GM12891 (cell line): ENCODE measurements around the gene ATXN7.

Source experiments
- DNase-seq: peaks from one replicate; pipeline ENCODE4 v3.0.0; 2011; ENCODE audit warnings: low spot score; ENCODE audit not compliant: insufficient read length
- FAIRE-seq: peaks from 2 replicates; lab custom pipeline; 2011; peaks lifted over from hg19 to GRCh38; lab: Jason Lieb, UNC
- PAX5 ChIP-seq: IDR thresholded peaks from 2 replicates; pipeline ENCODE4 v1.6.1; 2011; ENCODE audit warnings: low read length, moderate library complexity, mild to moderate bottlenecking; ENCODE audit not compliant: insufficient read depth, severe bottlenecking
- POLR2A ChIP-seq: IDR thresholded peaks from 2 replicates; pipeline ENCODE4 v1.6.1; 2011; ENCODE audit warnings: low read depth, low read length, control low read depth
- POLR2AphosphoS5 ChIP-seq: IDR thresholded peaks from 2 replicates; pipeline ENCODE4 v1.6.1; 2011; ENCODE audit warnings: low read depth, low read length, control low read depth
- POU2F2 ChIP-seq: IDR thresholded peaks from 2 replicates; pipeline ENCODE4 v1.6.1; 2011; ENCODE audit warnings: low read depth, mild to moderate bottlenecking, control low read depth, low read length, moderate library complexity
- SPI1 ChIP-seq: IDR thresholded peaks from 2 replicates; pipeline ENCODE4 v1.6.1; 2011; ENCODE audit warnings: low read depth, low read length, control low read depth
- TAF1 ChIP-seq: IDR thresholded peaks from 2 replicates; pipeline ENCODE4 v1.6.1; 2011; ENCODE audit warnings: low read depth, low read length, control low read depth

The ATXN7 gene

GRCh38 chr3:63991666-63992065 is 128.0 kb downstream of the ATXN7 start:
- no peak for DNase-seq
- no peak for TF ChIP-seq SPI1
- no peak for TF ChIP-seq POLR2AphosphoS5
- no peak for TF ChIP-seq PAX5
- no peak for TF ChIP-seq TAF1
- no peak for TF ChIP-seq POU2F2
- TF ChIP-seq POLR2A, result no peak
- no peak for FAIRE-seq

- DNase-seq, result no peak
- TF ChIP-seq TAF1 (no peak), SPI1 (peak; percentile 16; the same call in 1 of the 2 replicates)
- FAIRE-seq, result no peak
Measured at GRCh38 chr3:63992516-63993209, 129.0 kb downstream of the ATXN7 start.

GRCh38 chr3:63993653-63994079 is 130.0 kb downstream of the ATXN7 start:
- peak; percentile 44 for DNase-seq

GRCh38 chr3:63995086-63995485 is 131.4 kb downstream of the ATXN7 start:
- FAIRE-seq (no peak), DNase-seq (no peak)
- TF ChIP-seq SPI1 (no peak), POLR2AphosphoS5 (no peak), POU2F2 (no peak), POLR2A (no peak), TAF1 (no peak)

More at GRCh38 chr3:63993653-63994079, 130.0 kb downstream of the ATXN7 start:
- no peak for TF ChIP-seq TAF1
- TF ChIP-seq POLR2AphosphoS5, result no peak
- no peak for TF ChIP-seq SPI1
- FAIRE-seq, result peak; percentile 75

- TF ChIP-seq POU2F2, result no peak
- no peak for TF ChIP-seq TAF1
- no peak for TF ChIP-seq POLR2AphosphoS5
- no peak for TF ChIP-seq POLR2A
- TF ChIP-seq SPI1, result no peak
- no peak for TF ChIP-seq PAX5
- DNase-seq (no peak), FAIRE-seq (no peak)
Measured at GRCh38 chr3:63998852-63999754, 135.4 kb downstream of the ATXN7 start.

GRCh38 chr3:64000453-64001055 is 136.9 kb downstream of the ATXN7 start:
- DNase-seq, result no peak
- FAIRE-seq, result no peak

GRCh38 chr3:64002233-64002632 is 138.6 kb downstream of the ATXN7 start:
- FAIRE-seq (peak; percentile 28), DNase-seq (no peak)
- TF ChIP-seq PAX5, result no peak
- no peak for TF ChIP-seq POLR2AphosphoS5
- TF ChIP-seq SPI1, result no peak
- TF ChIP-seq POLR2A, result no peak
- no peak for TF ChIP-seq TAF1
- TF ChIP-seq POU2F2, result no peak

More at GRCh38 chr3:64000453-64001055, 136.9 kb downstream of the ATXN7 start:
- TF ChIP-seq TAF1, result no peak
- TF ChIP-seq POU2F2, result no peak
- TF ChIP-seq PAX5, result no peak
- TF ChIP-seq SPI1, result no peak
- no peak for TF ChIP-seq POLR2AphosphoS5
- no peak for TF ChIP-seq POLR2A

- no peak for DNase-seq
- TF ChIP-seq POLR2AphosphoS5 (no peak), POU2F2 (no peak), TAF1 (no peak), POLR2A (no peak), SPI1 (no peak), PAX5 (no peak)
- FAIRE-seq, result no peak
Measured at GRCh38 chr3:64003589-64003988, 139.9 kb downstream of the ATXN7 start.

- DNase-seq (no peak), FAIRE-seq (no peak)
- TF ChIP-seq PAX5 (no peak), POLR2AphosphoS5 (no peak), SPI1 (no peak), POLR2A (no peak), TAF1 (no peak), POU2F2 (no peak)
Measured at GRCh38 chr3:64008017-64008416, 144.3 kb downstream of the ATXN7 start.
